Kidney tubule cell (primary cell): Measurements from ENCODE around the gene TPSG1.
A peak's percentile ranks its signal among the peaks of the same experiment; 100 is the strongest.

Source experiments
- DNase-seq: peaks from one replicate; pipeline ENCODE4 v3.0.0-alpha.2; 2018; ENCODE audit warnings: low spot score

TPSG1 gene

GRCh38 chr16:1176280-1176897 is 48.7 kb downstream of the TPSG1 start:
- DNase-seq = no peak

- no peak for DNase-seq
Observed at GRCh38 chr16:1175566-1176279, 49.3 kb downstream of the TPSG1 start.

- peak; percentile 31 for DNase-seq
Observed at GRCh38 chr16:1174477-1175357, 50.4 kb downstream of the TPSG1 start.

- DNase-seq = no peak
Observed at GRCh38 chr16:1173788-1174451, 51.1 kb downstream of the TPSG1 start.

- DNase-seq = no peak
Observed at GRCh38 chr16:1172651-1173050, 52.4 kb downstream of the TPSG1 start.

GRCh38 chr16:1171854-1172428 is 53.1 kb downstream of the TPSG1 start:
- no peak for DNase-seq
